K562 (cell line): Measurements from ENCODE around the gene CMSS1. TPM values are rescaled to one million over a fixed set of nuclear protein-coding genes. Genes with fewer than 3 reads are reported as not detected.

Experiments
- ATAC-seq: fragments of 200-7000 bp; cut with Tn5 transposase; 3 replicates; pipeline ENCODE4 v1.9.1; 2020; ENCODE audit warnings: moderate library complexity
- BruUV-seq: library from RNA; stranded (reverse); fragments of 400-500 nt; replicated peaks from 2 replicates; lab custom pipeline; 2021; lab: Mats Ljungman, UMichigan
- CTCF ChIA-PET: fragments of 300-600 bp; formaldehyde crosslinking; extraction: SDS; loops from one replicate; lab custom pipeline; 2021; ENCODE audit warnings: low intra/inter-chr PET ratio; lab: Yijun Ruan, JAX
- POLR2A ChIA-PET: fragments of 300-600, 350-650 bp; sonication (Branson Sonifier 250); formaldehyde crosslinking; extraction: SDS; loops from one replicate; lab custom pipeline; 2021; ENCODE audit warnings: antibody characterized with exemption, inconsistent platforms; lab: Yijun Ruan, JAX
- DNase-seq, 4 experiments: peaks; one replicate each; pipeline versions ENCODE4 v3.0.0 to v3.0.0-alpha.2; 2011 to 2018; ENCODE audit warnings: low spot score in 3 of 4, mixed read lengths in 3 of 4; ENCODE audit errors: extremely low read depth in 1 of 4
- FAIRE-seq: peaks from 2 replicates; lab custom pipeline; 2011; peaks lifted over from hg19 to GRCh38; lab: Jason Lieb, UNC
- H2AFZ ChIP-seq: 2 replicates; pipeline ENCODE4 v1.6.0; 2011; ENCODE audit warnings: low read depth, low read length, control low read depth, inconsistent platforms
- H3K27ac ChIP-seq: fragments of 200-600 bp; 3 replicates; pipeline ENCODE4 v1.8.0; 2011; ENCODE audit warnings: low read depth, mild to moderate bottlenecking, control low read depth, inconsistent platforms, low read length, moderate library complexity, mixed read lengths; ENCODE audit errors: extremely low read depth
- H3K27me3 ChIP-seq, 2 experiments: fragments of 300-600 bp in 1 of 2; 2 replicates in 1 of 2; 3 replicates in 1 of 2; pipeline versions ENCODE4 v1.6.0 to v1.8.0; 2011; ENCODE audit warnings: inconsistent platforms in 2 of 2, low read length in 2 of 2, mild to moderate bottlenecking in 1 of 2, mixed read lengths in 1 of 2, moderate library complexity in 1 of 2; ENCODE audit not compliant: control insufficient read depth in 2 of 2, insufficient read depth in 2 of 2
- H3K36me3 ChIP-seq: fragments of 300-600 bp; 3 replicates; pipeline ENCODE4 v1.8.0; 2011; ENCODE audit warnings: mild to moderate bottlenecking, low read length, inconsistent platforms; ENCODE audit not compliant: control insufficient read depth, insufficient read depth
- H3K4me1 ChIP-seq, 2 experiments: fragments of 200-600 bp in 1 of 2; replicated peaks in 1 of 2; 2 replicates in 1 of 2; 3 replicates in 1 of 2; pipeline versions ENCODE4 v1.5.1 to v1.8.0; 2011; ENCODE audit warnings: inconsistent platforms in 2 of 2, low read length in 2 of 2, mild to moderate bottlenecking in 1 of 2, mixed read lengths in 1 of 2, moderate library complexity in 1 of 2; ENCODE audit not compliant: control insufficient read depth in 2 of 2, insufficient read depth in 2 of 2
- H3K4me2 ChIP-seq: 2 replicates; pipeline ENCODE4 v1.6.1; 2011; ENCODE audit warnings: low read length, control low read depth, inconsistent platforms, mixed read lengths; ENCODE audit not compliant: insufficient read depth
- H3K4me3 ChIP-seq: fragments of 200-600 bp; sonication (generic), shearing (Covaris generic); 2 replicates; pipeline ENCODE4 v1.5.1; 2016; ENCODE audit warnings: control low read depth, inconsistent platforms
- H3K79me2 ChIP-seq: fragments of 200-600 bp; 3 replicates; pipeline ENCODE4 v1.8.0; 2011; ENCODE audit warnings: low read length, inconsistent platforms; ENCODE audit not compliant: control insufficient read depth, insufficient read depth
- H3K9ac ChIP-seq, 2 experiments: 2 replicates each; pipeline versions ENCODE4 v1.6.0 to v1.6.1; 2011; ENCODE audit warnings: low read depth in 2 of 2, low read length in 2 of 2, control low read depth in 1 of 2, inconsistent platforms in 1 of 2, mild to moderate bottlenecking in 1 of 2, mixed read lengths in 1 of 2; ENCODE audit not compliant: insufficient read depth in 1 of 2
- H3K9me1 ChIP-seq: one replicate; pipeline ENCODE4 v1.6.0; 2011; ENCODE audit warnings: inconsistent platforms, mild to moderate bottlenecking, low read length, moderate library complexity; ENCODE audit not compliant: control insufficient read depth, insufficient read depth
- H3K9me3 ChIP-seq: replicated peaks from 2 replicates; pipeline ENCODE4 v1.5.1; 2011; ENCODE audit warnings: low read depth, low read length, inconsistent platforms; ENCODE audit not compliant: control insufficient read depth, insufficient read depth
- H4K20me1 ChIP-seq: replicated peaks from 2 replicates; pipeline ENCODE4 v1.6.1; 2011; ENCODE audit warnings: low read length, inconsistent platforms, mixed read lengths; ENCODE audit not compliant: control insufficient read depth, insufficient read depth
- CBFA2T3 ChIP-seq: fragments of 450-650 bp; IDR thresholded peaks from 2 replicates; pipeline ENCODE4 v1.6.1; 2017
- FOXA1 ChIP-seq: fragments of 450-650 bp; IDR thresholded peaks from 2 replicates; pipeline ENCODE4 v1.6.1; 2016; ENCODE audit warnings: mild to moderate bottlenecking, borderline replicate concordance
- GATAD2B ChIP-seq: fragments of 450-650 bp; IDR thresholded peaks from 2 replicates; pipeline ENCODE4 v1.6.1; 2017; ENCODE audit warnings: mild to moderate bottlenecking, borderline replicate concordance
- MAFK ChIP-seq: IDR thresholded peaks from 2 replicates; pipeline ENCODE4 v1.6.1; 2011; ENCODE audit warnings: low read length, improper control_type of control experiment
- SMAD1 ChIP-seq: fragments of 150-350 bp; IDR thresholded peaks from 2 replicates; pipeline ENCODE4 v1.6.1; 2014; ENCODE audit warnings: low read length, low read depth; ENCODE audit not compliant: partially characterized antibody
- SREBF1 ChIP-seq: fragments of 150-350 bp; IDR thresholded peaks from 2 replicates; pipeline ENCODE4 v1.6.1; 2014; ENCODE audit warnings: antibody characterized with exemption, low read depth, low read length, borderline replicate concordance
- ZNF644 ChIP-seq: fragments of 200-800 bp; sonication (Bioruptor generic); IDR thresholded peaks from 2 replicates; pipeline ENCODE4 v1.6.1; 2016; ENCODE audit warnings: low read depth, missing genetic modification characterization, missing compliant biosample characterization
- WGBS: fragments of 100-300 bp; shearing (Covaris generic); methylation state at CpG from one replicate; pipeline ENCODE4 v1.1.6; 2016; ENCODE audit warnings: low coverage, mixed read lengths; ENCODE audit not compliant: insufficient coverage; ENCODE audit errors: missing lambda C conversion rate; 5-methylcytosine and 5-hydroxymethylcytosine counted together
- in situ Hi-C: fragments of 300-500 bp; cut with MboI; formaldehyde crosslinking; loops from 4 replicates; pipeline ENCODE4 v1.15.0; 2018; ENCODE audit warnings: inconsistent platforms, mixed read lengths
- intact Hi-C: fragments of 100-400 bp; cut with micrococcal nuclease; formaldehyde crosslinking; loops from 2 replicates; pipeline ENCODE4 v1.14.2; 2022
- polyA plus RNA-seq, 8 experiments: library from polyadenylated mRNA; depleted of rRNA in 4 of 8; stranded (reverse) in 5 of 8; unstranded in 3 of 8; fragments of >200 nt; fragmentation: Nextera tagmentation in 2 of 8; fragmentation: Illumina TruSeq in 1 of 8; extraction: Ambion mirVana in 2 of 8; extraction: Trizol in 1 of 8; gene quantifications; 2 replicates each; pipeline versions ENCODE4 v1.2.1 to v1.2.3, GENCODE V29; 2011 to 2014; ENCODE audit warnings: inconsistent platforms in 1 of 8, missing spikeins in 1 of 8
- total RNA-seq, 7 experiments: library from RNA; depleted of rRNA in 6 of 7; stranded (reverse); fragments of >200 nt in 6 of 7; fragmentation: Illumina TruSeq in 2 of 7; extraction: Trizol in 2 of 7; gene quantifications; 2 replicates each; pipeline versions ENCODE4 v1.2.1 to v1.2.3, GENCODE V29; 2011 to 2021; ENCODE audit warnings: low replicate concordance in 1 of 7

CMSS1 gene
- total and polyA plus RNA-seq, 9 of the 15 experiments (the other 6 are each of a cell fraction or from before 2014, with no cell fraction given), result 46.9 to 109 (median 72.3) TPM

GRCh38 chr3:100111728-100112127 lies 294.1 kb downstream of the CMSS1 start:
- H3K27ac ChIP-seq, result no peak overlapping the region
- in situ Hi-C loops, result no loop called here
- ChIA-PET CTCF (no interaction called here), POLR2A (no interaction called here)
- H3K27me3 ChIP-seq, result no peaks in the 10 kb centered on the region
- H2AFZ ChIP-seq, result no peak overlapping the region
- no peaks in the 10 kb centered on the region for H3K79me2 ChIP-seq
- WGBS, result 44% methylated on average over 1 of the region's 1 CpG
- no peak for FAIRE-seq
- no peaks in the 10 kb centered on the region for H3K9me3 ChIP-seq
- intact Hi-C loops, result no loop called here
- no peaks in the 10 kb centered on the region for H4K20me1 ChIP-seq
- DNase-seq, result no peak
- H3K4me3 ChIP-seq, result no peak overlapping the region
- BruUV-seq, result no TSS peak
- no peak for ATAC-seq
- no peak for TF ChIP-seq MAFK
- no peak for TF ChIP-seq CBFA2T3
- no peak for TF ChIP-seq FOXA1
- no peak for TF ChIP-seq GATAD2B
- no peak for TF ChIP-seq SREBF1
- no peak for TF ChIP-seq ZNF644
- no peak for TF ChIP-seq SMAD1
- peaks cover 2% of the 10 kb centered on the region; the same call in 1 of the 3 replicates for H3K36me3 ChIP-seq
- H3K9me1 ChIP-seq, result no peaks in the 10 kb centered on the region
- no peaks in the 10 kb centered on the region for H3K4me1 ChIP-seq
- no peak overlapping the region for H3K4me2 ChIP-seq
- no peak overlapping the region for H3K9ac ChIP-seq
